Sciatic nerve (tissue), 2 donors: ENCODE data around the gene FGD2. TPM values are rescaled to one million over a fixed set of nuclear protein-coding genes. Genes with fewer than 3 reads are reported as not detected.

ENCODE experiments used
- ATAC-seq: fragments of 200-7000 bp; cut with Tn5 transposase; one replicate; pipeline ENCODE4 v1.9.1; 2020; ENCODE audit warnings: mild to moderate bottlenecking, moderate library complexity
- DNase-seq: peaks from one replicate; pipeline ENCODE4 v3.0.0-alpha.2; 2020; ENCODE audit warnings: low spot score
- intact Hi-C: fragments of 100-400 bp; cut with DNase I; formaldehyde crosslinking; loops from one replicate; pipeline ENCODE4 v1.14.2; 2022
- total RNA-seq: library from RNA; stranded (reverse); fragmentation: NEBNext Ultra II Directional; extraction: Animal tissue kit (Norgen Biotek cat#: 25700); gene quantifications from one replicate; pipeline ENCODE4 v1.2.1, GENCODE V29; 2021
- donor health status: DM: no; HTN: no; CAD: no.
- donor health status: DM: no; HTN: no; CAD: no.

FGD2 gene
- total RNA-seq, 1 donor from 2014 or later, result 19.7 TPM

- DNase-seq, result no peak
- ATAC-seq, result no peak
- intact Hi-C loops, result loop anchor here (10.0 kb wide), 1 partner anchor 85 kb away; the partner anchor contains the start of gene C6orf89
Measured at GRCh38 chr6:36969988-36970891, 35.2 kb upstream of the FGD2 start.

GRCh38 chr6:36970892-36971842 lies 34.3 kb upstream of the FGD2 start:
- ATAC-seq (no peak), DNase-seq (no peak)
- intact Hi-C loops, result loop anchor here (10.0 kb wide), 1 partner anchor 86 kb away; the partner anchor contains the start of gene C6orf89

GRCh38 chr6:36971921-36972673 lies 33.4 kb upstream of the FGD2 start:
- no peak for DNase-seq
- no peak for ATAC-seq
- intact Hi-C loops, result loop anchor here (10.0 kb wide), 1 partner anchor 87 kb away; the partner anchor contains the start of gene C6orf89

- ATAC-seq (peak; percentile 37), DNase-seq (no peak)
- intact Hi-C loops, result loop anchor here (10.0 kb wide), 1 partner anchor 88 kb away; the partner anchor contains the start of gene C6orf89
Measured at GRCh38 chr6:36973190-36973589, 32.3 kb upstream of the FGD2 start.

GRCh38 chr6:36973647-36974046 lies 31.8 kb upstream of the FGD2 start:
- DNase-seq, result no peak
- intact Hi-C loops, result loop anchor here (10.0 kb wide), 1 partner anchor 89 kb away; the partner anchor contains the start of gene C6orf89
- ATAC-seq, result no peak

GRCh38 chr6:36975231-36976006 lies 30.0 kb upstream of the FGD2 start:
- no peak for ATAC-seq
- intact Hi-C loops, result loop anchor here (5.0 to 10.0 kb wide), 2 partner anchors 47 to 91 kb away; partner anchors contain the start of gene C6orf89
- no peak for DNase-seq

- no peak for ATAC-seq
- intact Hi-C loops, result loop anchor here (5.0 to 10.0 kb wide), 2 partner anchors 46 to 91 kb away; partner anchors contain the start of gene C6orf89
- DNase-seq, result no peak
Measured at GRCh38 chr6:36976007-36976264, 29.5 kb upstream of the FGD2 start.

- DNase-seq (no peak), ATAC-seq (no peak)
- intact Hi-C loops, result loop anchor here (5.0 to 10.0 kb wide), 2 partner anchors 46 to 92 kb away; partner anchors contain the start of gene C6orf89
Measured at GRCh38 chr6:36976509-36976908, 28.9 kb upstream of the FGD2 start.

- ATAC-seq (no peak), DNase-seq (no peak)
- intact Hi-C loops, result loop anchor here (5.0 to 10.0 kb wide), 2 partner anchors 45 to 92 kb away; partner anchors contain the start of gene C6orf89
Measured at GRCh38 chr6:36976931-36977330, 28.5 kb upstream of the FGD2 start.

GRCh38 chr6:36977470-36977941 lies 27.9 kb upstream of the FGD2 start:
- DNase-seq (no peak), ATAC-seq (peak; percentile 15)
- intact Hi-C loops, result loop anchor here (5.0 to 10.0 kb wide), 2 partner anchors 45 to 93 kb away; partner anchors contain the start of gene C6orf89

GRCh38 chr6:36978421-36979346 lies 26.8 kb upstream of the FGD2 start:
- ATAC-seq (no peak), DNase-seq (no peak)
- intact Hi-C loops, result loop anchor here (5.0 to 10.0 kb wide), 2 partner anchors 44 to 94 kb away; partner anchors contain the start of gene C6orf89

GRCh38 chr6:36979347-36979742 lies 26.1 kb upstream of the FGD2 start:
- peak; percentile 76 for DNase-seq
- intact Hi-C loops, result loop anchor here (5.0 to 10.0 kb wide), 2 partner anchors 43 to 95 kb away; partner anchors contain the start of gene C6orf89
- peak; percentile 86 for ATAC-seq

GRCh38 chr6:36980129-36980528 lies 25.3 kb upstream of the FGD2 start:
- intact Hi-C loops, result no loop called here
- ATAC-seq (no peak), DNase-seq (no peak)

GRCh38 chr6:36980876-36981619 lies 24.4 kb upstream of the FGD2 start:
- no peak for DNase-seq
- intact Hi-C loops, result no loop called here
- no peak for ATAC-seq

- ATAC-seq (no peak), DNase-seq (no peak)
- intact Hi-C loops, result no loop called here
Measured at GRCh38 chr6:36983538-36983937, 21.9 kb upstream of the FGD2 start.
